Left kidney (tissue), 2 donors: ENCODE data around the gene ST3GAL2. TPM values are rescaled to one million over a fixed set of nuclear protein-coding genes. Genes with fewer than 3 reads are reported as not detected.
A peak's percentile ranks its signal among the peaks of the same experiment; 100 is the strongest.

Experiments used
- DNase-seq: peaks from one replicate; pipeline ENCODE4 v3.0.0-alpha.2; 2013
- polyA plus RNA-seq: library from polyadenylated mRNA; unstranded; fragments of 120-200 nt; gene quantifications from one replicate; pipeline ENCODE4 v1.2.1, GENCODE V29; 2013; ENCODE audit not compliant: insufficient read length

ST3GAL2 gene
- polyA plus RNA-seq, 1 donor: 22.7 TPM

- DNase-seq: no peak
Observed at GRCh38 chr16:70440009-70440692, 1.3 kb upstream of the ST3GAL2 start.

GRCh38 chr16:70438585-70438968 lies 323 bp downstream of the ST3GAL2 start:
- DNase-seq: no peak

GRCh38 chr16:70437582-70438557 lies 1.0 kb downstream of the ST3GAL2 start:
- DNase-seq: no peak

GRCh38 chr16:70437017-70437581 lies 1.8 kb downstream of the ST3GAL2 start:
- peak; percentile 89 for DNase-seq

GRCh38 chr16:70434484-70435260 lies 4.2 kb downstream of the ST3GAL2 start:
- DNase-seq: no peak

- DNase-seq: no peak
Observed at GRCh38 chr16:70433458-70434103, 5.3 kb downstream of the ST3GAL2 start.

GRCh38 chr16:70432723-70433457 lies 6.0 kb downstream of the ST3GAL2 start:
- no peak for DNase-seq

- DNase-seq: no peak
Observed at GRCh38 chr16:70432356-70432722, 6.6 kb downstream of the ST3GAL2 start.

GRCh38 chr16:70430667-70431536 lies 8.0 kb downstream of the ST3GAL2 start:
- no peak for DNase-seq

- DNase-seq: no peak
Observed at GRCh38 chr16:70429888-70430666, 8.8 kb downstream of the ST3GAL2 start.

- peak; percentile 86 for DNase-seq
Observed at GRCh38 chr16:70428178-70428998, 10.5 kb downstream of the ST3GAL2 start.

- no peak for DNase-seq
Observed at GRCh38 chr16:70427786-70428177, 11.1 kb downstream of the ST3GAL2 start.

GRCh38 chr16:70422543-70422942 lies 16.4 kb downstream of the ST3GAL2 start:
- no peak for DNase-seq

- DNase-seq: no peak
Observed at GRCh38 chr16:70421473-70422311, 17.2 kb downstream of the ST3GAL2 start.

- no peak for DNase-seq
Observed at GRCh38 chr16:70421014-70421413, 17.9 kb downstream of the ST3GAL2 start.

GRCh38 chr16:70419384-70420327 lies 19.2 kb downstream of the ST3GAL2 start:
- no peak for DNase-seq
